Measurements from ENCODE around the gene PAX6. TPM values are rescaled to one million over a fixed set of nuclear protein-coding genes. Genes with fewer than 3 reads are reported as not detected.

Gene PAX6
- total RNA-seq, 1 donor from 2014 or later = 2.7 TPM

- no peaks in the 10 kb centered on the region for H3K27me3 Mint-ChIP-seq (ENCODE audit: unreplicated experiment)
- no peaks in the 10 kb centered on the region for H3K36me3 Mint-ChIP-seq (ENCODE audit: low read depth, unreplicated experiment)
- DNase-seq (ENCODE audit: low spot score) = no peak
- H3K4me3 Mint-ChIP-seq (ENCODE audit: unreplicated experiment) = no peak overlapping the region
- H3K27ac Mint-ChIP-seq (ENCODE audit: unreplicated experiment) = no peak overlapping the region
- TF ChIP-seq CTCF (IDR thresholded peaks at IDR 0.05; ENCODE audit: unreplicated experiment) = no peak
- H3K9me3 Mint-ChIP-seq (ENCODE audit: unreplicated experiment) = no peaks in the 10 kb centered on the region
- H3K4me1 Mint-ChIP-seq (ENCODE audit: unreplicated experiment) = no peaks in the 10 kb centered on the region
These were observed 36.6 kb upstream of the PAX6 start for GRCh38 chr11:31847761-31848160.

GRCh38 chr11:31845331-31845730 lies 34.2 kb upstream of the PAX6 start:
- Mint-ChIP-seq H3K27ac (ENCODE audit: unreplicated experiment) (no peak overlapping the region), H3K9me3 (ENCODE audit: unreplicated experiment) (no peaks in the 10 kb centered on the region), H3K27me3 (ENCODE audit: unreplicated experiment) (no peaks in the 10 kb centered on the region), H3K4me1 (ENCODE audit: unreplicated experiment) (no peaks in the 10 kb centered on the region), H3K36me3 (ENCODE audit: low read depth, unreplicated experiment) (no peaks in the 10 kb centered on the region), H3K4me3 (ENCODE audit: unreplicated experiment) (no peak overlapping the region)
- no peak for TF ChIP-seq CTCF (IDR thresholded peaks at IDR 0.05; ENCODE audit: unreplicated experiment)
- DNase-seq (ENCODE audit: low spot score) = no peak

GRCh38 chr11:31844351-31844750 lies 33.2 kb upstream of the PAX6 start:
- H3K4me3 Mint-ChIP-seq (ENCODE audit: unreplicated experiment) = no peak overlapping the region
- H3K9me3 Mint-ChIP-seq (ENCODE audit: unreplicated experiment) = no peaks in the 10 kb centered on the region
- no peaks in the 10 kb centered on the region for H3K27me3 Mint-ChIP-seq (ENCODE audit: unreplicated experiment)
- H3K36me3 Mint-ChIP-seq (ENCODE audit: low read depth, unreplicated experiment) = no peaks in the 10 kb centered on the region
- H3K4me1 Mint-ChIP-seq (ENCODE audit: unreplicated experiment) = no peaks in the 10 kb centered on the region
- no peak for TF ChIP-seq CTCF (IDR thresholded peaks at IDR 0.05; ENCODE audit: unreplicated experiment)
- no peak for DNase-seq (ENCODE audit: low spot score)
- no peak overlapping the region for H3K27ac Mint-ChIP-seq (ENCODE audit: unreplicated experiment)

DNA sequence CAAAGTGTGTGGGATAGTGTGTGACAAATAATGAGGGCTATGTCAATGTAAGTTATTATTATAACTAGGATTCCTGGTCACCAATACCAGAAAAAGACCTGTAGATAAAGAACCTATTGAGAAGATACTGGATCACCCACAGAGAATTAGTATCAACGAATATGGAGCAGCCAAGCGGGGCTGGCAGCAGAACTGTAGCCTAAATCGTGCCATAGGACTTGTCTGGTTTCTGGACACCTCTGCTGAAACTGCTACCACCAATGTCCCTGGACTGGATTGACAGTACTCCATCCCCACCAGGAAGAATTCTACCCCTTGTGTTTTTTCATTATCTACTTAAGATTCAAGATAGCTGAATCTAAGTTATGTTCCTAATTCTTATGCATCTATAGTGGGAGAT lies 30.3 kb upstream of the PAX6 start:
- Mint-ChIP-seq H3K4me3 (ENCODE audit: unreplicated experiment) (no peak overlapping the region), H3K9me3 (ENCODE audit: unreplicated experiment) (no peaks in the 10 kb centered on the region), H3K4me1 (ENCODE audit: unreplicated experiment) (no peaks in the 10 kb centered on the region), H3K27me3 (ENCODE audit: unreplicated experiment) (no peaks in the 10 kb centered on the region), H3K36me3 (ENCODE audit: low read depth, unreplicated experiment) (no peaks in the 10 kb centered on the region), H3K27ac (ENCODE audit: unreplicated experiment) (no peak overlapping the region)
- DNase-seq (ENCODE audit: low spot score) = no peak
- no peak for TF ChIP-seq CTCF (IDR thresholded peaks at IDR 0.05; ENCODE audit: unreplicated experiment)

- Mint-ChIP-seq H3K36me3 (ENCODE audit: low read depth, unreplicated experiment) (no peaks in the 10 kb centered on the region), H3K9me3 (ENCODE audit: unreplicated experiment) (no peaks in the 10 kb centered on the region), H3K27ac (ENCODE audit: unreplicated experiment) (no peak overlapping the region), H3K27me3 (ENCODE audit: unreplicated experiment) (peaks cover 1% of the 10 kb centered on the region), H3K4me3 (ENCODE audit: unreplicated experiment) (no peak overlapping the region), H3K4me1 (ENCODE audit: unreplicated experiment) (no peaks in the 10 kb centered on the region)
- TF ChIP-seq CTCF (IDR thresholded peaks at IDR 0.05; ENCODE audit: unreplicated experiment) = no peak
- DNase-seq (ENCODE audit: low spot score) = no peak
These were observed 23.1 kb upstream of the PAX6 start for GRCh38 chr11:31834237-31834636.

Measured in endothelial cell (in vitro differentiated cells).